Measurements from ENCODE around the gene ZFYVE28. TPM values are rescaled to one million over a fixed set of nuclear protein-coding genes. Genes with fewer than 3 reads are reported as not detected.

Gene ZFYVE28
- total and polyA plus RNA-seq, 2 of the 8 experiments (the other 6 are each of a cell fraction or from before 2014, with no cell fraction given), result 1.7 to 4.9 TPM

DNA sequence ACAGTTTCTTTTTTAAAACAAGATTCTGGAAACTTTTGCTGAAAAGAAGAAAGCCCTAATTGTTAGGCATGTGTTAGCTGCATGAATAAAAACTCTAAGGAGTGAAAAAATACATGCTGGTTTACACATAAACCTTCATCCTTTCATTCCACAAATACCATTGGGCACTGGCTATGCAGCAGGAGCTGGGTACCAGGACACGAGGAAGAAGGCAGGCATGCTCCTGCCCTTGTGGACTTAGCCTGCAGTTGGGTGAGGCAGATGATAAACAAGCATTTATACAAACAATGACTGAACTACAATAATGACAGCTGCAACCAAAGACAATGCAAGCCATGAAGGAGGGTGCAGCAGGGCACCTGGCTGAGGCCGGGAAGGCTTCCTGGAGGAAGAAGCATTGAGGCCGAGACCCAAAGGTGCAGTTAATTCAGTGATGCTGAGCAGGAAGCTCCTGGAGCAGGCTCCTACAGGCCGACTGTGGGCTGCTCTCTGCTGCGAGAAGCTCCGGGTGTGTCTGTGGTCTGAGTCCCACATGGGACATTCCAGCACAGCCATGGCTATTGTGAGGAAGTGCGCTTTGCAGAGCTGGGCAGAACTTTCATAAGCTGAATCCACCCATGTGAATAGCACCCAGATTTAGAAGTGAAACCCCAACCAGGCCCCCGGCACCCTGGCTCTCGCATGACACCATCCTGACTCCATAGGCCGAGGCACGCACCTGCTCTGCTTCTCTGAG, 112.5 kb downstream of the ZFYVE28 start:
- no peaks in the 10 kb centered on the region for H3K36me3 ChIP-seq (ENCODE audit: control insufficient read depth in 2 of 4, insufficient read depth in 4 of 4, low read length in 3 of 4)
- CTCF ChIA-PET (ENCODE audit: partially characterized antibody), result interaction anchor here (0.6 to 1.6 kb wide), 4 partner anchors 55 to 462 kb away, joined by 3 to 4 read pairs (median 4); no protein-coding TSS in a partner anchor
- no peak overlapping the region for H3K4me3 ChIP-seq (ENCODE audit: extremely low read depth in 1 of 4, insufficient read depth in 2 of 4, low read depth in 3 of 4, low read length in 4 of 4)
- H2BK12ac ChIP-seq (ENCODE audit: low read depth, low read length), result no peak overlapping the region
- no peaks in the 10 kb centered on the region for H4K20me1 ChIP-seq (replicated peaks in 1 of 2; ENCODE audit: control insufficient read depth in 1 of 2, insufficient read depth in 2 of 2, low read length in 2 of 2)
- H2BK20ac ChIP-seq (ENCODE audit: low read length), result no peak overlapping the region
- no peaks in the 10 kb centered on the region; a peak in 1 of 7 replicates for H3K27me3 ChIP-seq (replicated peaks in 1 of 4; ENCODE audit: control insufficient read depth in 3 of 4, extremely low read depth in 1 of 4, insufficient read depth in 3 of 4, low read length in 3 of 4)
- FAIRE-seq, result no peak
- H4K8ac ChIP-seq (ENCODE audit: extremely low read depth, insufficient read depth, low read length), result no peak overlapping the region
- no peak overlapping the region for H2AK5ac ChIP-seq (ENCODE audit: low read depth, low read length)
- no peaks in the 10 kb centered on the region for H3K23me2 ChIP-seq (ENCODE audit: low read depth, low read length)
- no peak overlapping the region for H3K9ac ChIP-seq (replicated peaks in 1 of 4; ENCODE audit: extremely low read depth in 1 of 4, low read depth in 3 of 4, low read length in 3 of 4)
- no peak overlapping the region for H3K23ac ChIP-seq (ENCODE audit: insufficient read length)
- POLR2A ChIA-PET (ENCODE audit: partially characterized antibody), result interaction anchor here (0.8 to 1.4 kb wide), 2 partner anchors 15 to 47 kb away, joined by 3 to 4 read pairs; no protein-coding TSS in a partner anchor
- no peak overlapping the region for H3K56ac ChIP-seq (replicated peaks; ENCODE audit: insufficient read length, low read depth, low read length)
- DNase-seq (ENCODE audit: low read depth in 1 of 2, low spot score in 2 of 2), result no peak
- no peak overlapping the region for H3K4ac ChIP-seq (replicated peaks; ENCODE audit: insufficient read length, low read depth, low read length)
- H3K9me3 ChIP-seq (ENCODE audit: insufficient read depth in 2 of 2, low read depth in 1 of 2, low read length in 1 of 2), result peaks cover 0 to 3% of the 10 kb centered on the region in 2 experiments; a peak in 1 of 4 replicates
- no peak overlapping the region for H3K4me2 ChIP-seq (ENCODE audit: insufficient read depth in 1 of 2, low read depth in 2 of 2, low read length in 2 of 2)
- H3K4me1 ChIP-seq (replicated peaks in 1 of 4; ENCODE audit: control insufficient read depth in 3 of 4, insufficient read depth in 4 of 4, low read length in 3 of 4), result no peaks in the 10 kb centered on the region; a peak in 1 of 7 replicates
- no peak overlapping the region for H4K91ac ChIP-seq (replicated peaks; ENCODE audit: insufficient read length, low read length)
- no peaks in the 10 kb centered on the region for H3K79me2 ChIP-seq (ENCODE audit: control insufficient read depth in 1 of 2, insufficient read depth in 2 of 2, low read length in 2 of 2)
- H2AFZ ChIP-seq (ENCODE audit: low read length), result no peak overlapping the region
- no peak overlapping the region for H2BK5ac ChIP-seq (ENCODE audit: low read depth, low read length)
- no peak overlapping the region for H3K14ac ChIP-seq (ENCODE audit: insufficient read length)
- WGBS, 2 experiments (ENCODE audit: extremely low coverage in 1 of 2, insufficient coverage in 1 of 2, insufficient read length in 1 of 2, insufficient replicate concordance in 2 of 2, low coverage in 1 of 2, low lambda C conversion rate in 2 of 2, missing lambda C conversion rate in 1 of 2), result 90% methylated on average over 11 of the region's 11 CpGs; no CpG with 5 or more reads in 1 of the 2 experiments
- H3K18ac ChIP-seq (ENCODE audit: extremely low read depth, low read length), result no peak overlapping the region
- no peak overlapping the region for H2BK15ac ChIP-seq (ENCODE audit: low read length)
- no peak overlapping the region for H3K27ac ChIP-seq (ENCODE audit: low read depth, low read length)
- no peak overlapping the region for H4K5ac ChIP-seq (ENCODE audit: insufficient read length, low read depth, low read length)
- no peaks in the 10 kb centered on the region for H3K79me1 ChIP-seq (ENCODE audit: low read depth, low read length)
- H2BK120ac ChIP-seq (replicated peaks; ENCODE audit: low read depth, low read length), result no peak overlapping the region
- TF ChIP-seq JUN (IDR thresholded peaks at IDR 0.05; ENCODE audit: low read depth, low read length) (no peak), RXRA (IDR thresholded peaks at IDR 0.05; ENCODE audit: insufficient read depth, low read depth, low read length) (no peak)

Data from H1 (cell line).